H1 (cell line): Measurements from ENCODE around the gene ANO6. TPM values are rescaled to one million over a fixed set of nuclear protein-coding genes. Genes with fewer than 3 reads are reported as not detected.

ENCODE experiments used
- CTCF ChIA-PET: fragments of 300-600 bp; sonication (Branson Sonifier 250); formaldehyde crosslinking; loops from one replicate; lab custom pipeline; 2021; ENCODE audit not compliant: partially characterized antibody; lab: Charles Lee
- POLR2A ChIA-PET: fragments of 300-600 bp; sonication (Branson Sonifier 250); formaldehyde crosslinking; loops from one replicate; lab custom pipeline; 2021; ENCODE audit warnings: inconsistent platforms; ENCODE audit not compliant: partially characterized antibody; lab: Charles Lee
- DNase-seq, 2 experiments: peaks; one replicate each; pipeline versions ENCODE4 v3.0.0 to v3.0.0-alpha.2; 2010 to 2022; ENCODE audit warnings: low spot score in 2 of 2, low read depth in 1 of 2, mixed read lengths in 1 of 2
- FAIRE-seq: peaks from 2 replicates; lab custom pipeline; 2011; peaks lifted over from hg19 to GRCh38; lab: Jason Lieb, UNC
- H2AFZ ChIP-seq: 2 replicates; pipeline ENCODE4 v1.8.1; 2012; ENCODE audit warnings: low read length, inconsistent platforms
- H2AK5ac ChIP-seq: 2 replicates; pipeline ENCODE4 v1.6.1; 2013; ENCODE audit warnings: low read depth, low read length
- H2BK120ac ChIP-seq: replicated peaks from 2 replicates; pipeline ENCODE3; 2013; ENCODE audit warnings: low read depth, low read length, inconsistent platforms
- H2BK12ac ChIP-seq: 2 replicates; pipeline ENCODE4 v1.6.1; 2013; ENCODE audit warnings: low read depth, low read length
- H2BK15ac ChIP-seq: 2 replicates; pipeline ENCODE4 v1.6.1; 2013; ENCODE audit warnings: low read length
- H2BK20ac ChIP-seq: 2 replicates; pipeline ENCODE4 v1.6.1; 2013; ENCODE audit warnings: low read length
- H2BK5ac ChIP-seq: 2 replicates; pipeline ENCODE4 v1.6.1; 2013; ENCODE audit warnings: low read depth, low read length
- H3K14ac ChIP-seq: 2 replicates; pipeline ENCODE4 v1.6.1; 2013; ENCODE audit warnings: inconsistent platforms; ENCODE audit not compliant: insufficient read length
- H3K18ac ChIP-seq: 2 replicates; pipeline ENCODE4 v1.6.1; 2013; ENCODE audit warnings: low read length; ENCODE audit errors: extremely low read depth
- H3K23ac ChIP-seq: 2 replicates; pipeline ENCODE4 v1.6.1; 2013; ENCODE audit warnings: inconsistent platforms; ENCODE audit not compliant: insufficient read length
- H3K23me2 ChIP-seq: 2 replicates; pipeline ENCODE4 v1.6.1; 2013; ENCODE audit warnings: low read depth, low read length
- H3K27ac ChIP-seq: 2 replicates; pipeline ENCODE4 v1.6.1; 2011; ENCODE audit warnings: low read depth, low read length, inconsistent platforms
- H3K27me3 ChIP-seq, 4 experiments: replicated peaks in 1 of 4; 1 replicate in 1 of 4; 2 replicates in 3 of 4; pipeline versions ENCODE4 v1.6.1 to v1.8.1; 2011 to 2013; ENCODE audit warnings: low read length in 3 of 4, mild to moderate bottlenecking in 3 of 4, inconsistent platforms in 2 of 4, mixed read lengths in 2 of 4, moderate library complexity in 1 of 4; ENCODE audit not compliant: control insufficient read depth in 3 of 4, insufficient read depth in 3 of 4; ENCODE audit errors: extremely low read depth in 1 of 4
- H3K36me3 ChIP-seq, 4 experiments: 2 replicates each; pipeline versions ENCODE4 v1.6.1 to v1.8.1; 2011 to 2013; ENCODE audit warnings: mild to moderate bottlenecking in 4 of 4, low read length in 3 of 4, moderate library complexity in 2 of 4, control low read depth in 1 of 4, inconsistent platforms in 1 of 4; ENCODE audit not compliant: insufficient read depth in 4 of 4, control insufficient read depth in 2 of 4
- H3K4ac ChIP-seq: replicated peaks from 2 replicates; pipeline ENCODE3; 2013; ENCODE audit warnings: low read length, low read depth, mixed read lengths, inconsistent platforms; ENCODE audit not compliant: insufficient read length
- H3K4me1 ChIP-seq, 4 experiments: replicated peaks in 1 of 4; 1 replicate in 1 of 4; 2 replicates in 3 of 4; pipeline versions ENCODE4 v1.6.1 to v1.8.1; 2011 to 2013; ENCODE audit warnings: low read length in 3 of 4, inconsistent platforms in 2 of 4, mixed read lengths in 1 of 4; ENCODE audit not compliant: insufficient read depth in 4 of 4, control insufficient read depth in 3 of 4
- H3K4me2 ChIP-seq, 2 experiments: 2 replicates each; pipeline versions ENCODE4 v1.6.1 to v1.8.1; 2011 to 2013; ENCODE audit warnings: low read depth in 2 of 2, low read length in 2 of 2, control low read depth in 1 of 2, inconsistent platforms in 1 of 2, mild to moderate bottlenecking in 1 of 2; ENCODE audit not compliant: insufficient read depth in 1 of 2
- H3K4me3 ChIP-seq, 4 experiments: fragments of 200-600, 300-600 bp in 1 of 4; sonication (generic), shearing (Covaris generic), sonication (Bioruptor Twin) in 1 of 4; 2 replicates each; pipeline versions ENCODE4 v1.5.1 to v1.8.1; 2011 to 2016; ENCODE audit warnings: low read length in 4 of 4, low read depth in 3 of 4, control low read depth in 2 of 4, inconsistent platforms in 2 of 4, mild to moderate bottlenecking in 2 of 4, mixed read lengths in 1 of 4, moderate library complexity in 1 of 4; ENCODE audit not compliant: insufficient read depth in 2 of 4; ENCODE audit errors: extremely low read depth in 1 of 4
- H3K56ac ChIP-seq: replicated peaks from 2 replicates; pipeline ENCODE3; 2013; ENCODE audit warnings: low read depth, mild to moderate bottlenecking, mixed read lengths, low read length, inconsistent platforms; ENCODE audit not compliant: insufficient read length
- H3K79me1 ChIP-seq: 2 replicates; pipeline ENCODE4 v1.6.1; 2013; ENCODE audit warnings: low read depth, low read length, control low read depth
- H3K79me2 ChIP-seq, 2 experiments: 2 replicates each; pipeline versions ENCODE4 v1.6.1 to v1.8.1; 2012 to 2013; ENCODE audit warnings: low read length in 2 of 2, mild to moderate bottlenecking in 2 of 2, inconsistent platforms in 1 of 2; ENCODE audit not compliant: insufficient read depth in 2 of 2, control insufficient read depth in 1 of 2
- H3K9ac ChIP-seq, 4 experiments: replicated peaks in 1 of 4; 1 replicate in 1 of 4; 2 replicates in 3 of 4; pipeline versions ENCODE4 v1.6.1 to v1.8.1; 2011 to 2013; ENCODE audit warnings: low read depth in 3 of 4, low read length in 3 of 4, control low read depth in 2 of 4, mild to moderate bottlenecking in 2 of 4, moderate library complexity in 2 of 4, inconsistent platforms in 1 of 4; ENCODE audit errors: extremely low read depth in 1 of 4
- H3K9me3 ChIP-seq, 2 experiments: 2 replicates each; pipeline versions ENCODE4 v1.6.1 to v1.8.1; 2012 to 2013; ENCODE audit warnings: mild to moderate bottlenecking in 2 of 2, moderate library complexity in 2 of 2, control low read depth in 1 of 2, inconsistent platforms in 1 of 2, low read depth in 1 of 2, low read length in 1 of 2, mixed read lengths in 1 of 2; ENCODE audit not compliant: insufficient read depth in 2 of 2
- H4K20me1 ChIP-seq, 2 experiments: replicated peaks in 1 of 2; 2 replicates each; pipeline versions ENCODE3 to v1.8.1; 2011 to 2013; ENCODE audit warnings: inconsistent platforms in 2 of 2, low read length in 2 of 2, mild to moderate bottlenecking in 1 of 2; ENCODE audit not compliant: insufficient read depth in 2 of 2, control insufficient read depth in 1 of 2
- H4K5ac ChIP-seq: 2 replicates; pipeline ENCODE4 v1.6.1; 2013; ENCODE audit warnings: low read length, low read depth, mixed read lengths, inconsistent platforms; ENCODE audit not compliant: insufficient read length
- H4K8ac ChIP-seq: 2 replicates; pipeline ENCODE4 v1.8.0; 2013; ENCODE audit warnings: mild to moderate bottlenecking, moderate library complexity, low read length, inconsistent platforms; ENCODE audit not compliant: insufficient read depth; ENCODE audit errors: extremely low read depth
- H4K91ac ChIP-seq: replicated peaks from 2 replicates; pipeline ENCODE3; 2013; ENCODE audit warnings: low read length, mixed read lengths, inconsistent platforms; ENCODE audit not compliant: insufficient read length
- GABPA ChIP-seq: IDR thresholded peaks from 2 replicates; pipeline ENCODE4 v1.6.1; 2011; ENCODE audit warnings: mild to moderate bottlenecking, low read length, moderate library complexity, borderline replicate concordance; ENCODE audit not compliant: insufficient read depth
- GTF2F1 ChIP-seq: IDR thresholded peaks from 2 replicates; pipeline ENCODE4 v1.6.1; 2012; ENCODE audit warnings: low read depth, low read length, improper control_type of control experiment, borderline replicate concordance
- WGBS, 2 experiments: shearing (Covaris generic) in 1 of 2; methylation state at CpG; one replicate each; pipeline versions ENCODE4 v1.1.6 to v1.1.7; 2013 to 2015; ENCODE audit warnings: low lambda C conversion rate in 2 of 2, mixed read lengths in 2 of 2, inconsistent platforms in 1 of 2, low coverage in 1 of 2, missing lambda C conversion rate in 1 of 2; ENCODE audit not compliant: insufficient replicate concordance in 2 of 2, insufficient coverage in 1 of 2, insufficient read length in 1 of 2; ENCODE audit errors: extremely low coverage in 1 of 2, missing lambda C conversion rate in 1 of 2; 5-methylcytosine and 5-hydroxymethylcytosine counted together
- polyA plus RNA-seq, 7 experiments: library from polyadenylated mRNA; depleted of rRNA in 3 of 7; stranded (reverse) in 5 of 7; unstranded in 2 of 7; fragments of >200 nt in 5 of 7; fragments of 200-250 nt in 2 of 7; gene quantifications; 1 replicate in 5 of 7; 2 replicates in 1 of 7; 4 replicates in 1 of 7; pipeline versions ENCODE4 v1.2.1 to v1.2.3, GENCODE V29; 2011 to 2013; ENCODE audit warnings: missing spikeins in 2 of 7, mixed read lengths in 2 of 7
- total RNA-seq: library from RNA; stranded (reverse); fragmentation: NEBNext Ultra II Directional; extraction: Animal tissue kit (Norgen Biotek cat#: 25700); gene quantifications from 2 replicates; pipeline ENCODE4 v1.2.1, GENCODE V29; 2021

Gene ANO6
- total and polyA plus RNA-seq, 2 of the 8 experiments (the other 6 are each of a cell fraction or from before 2014, with no cell fraction given), result 15.1 to 39.7 TPM

GRCh38 chr12:45227316-45228067 is 11.6 kb downstream of the ANO6 start:
- Histone ChIP-seq H3K18ac (no peak overlapping the region), H3K4me2 (no peak overlapping the region), H3K14ac (no peak overlapping the region), H3K9me3 (no peaks in the 10 kb centered on the region), H3K27ac (no peak overlapping the region), H4K91ac (no peak overlapping the region), H2BK20ac (no peak overlapping the region), H3K4ac (no peak overlapping the region), H3K4me1 (peaks cover 0 to 10% (median 7%) of the 10 kb centered on the region in 4 experiments; a peak in 6 of 7 replicates), H3K23ac (no peak overlapping the region), H2AFZ (no peak overlapping the region), H3K79me1 (no peaks in the 10 kb centered on the region; the same call in none of the 2 replicates), H4K20me1 (peaks cover 2% of the 10 kb centered on the region in 2 experiments), H3K4me3 (no peak overlapping the region), H4K5ac (no peak overlapping the region), H3K27me3 (no peaks in the 10 kb centered on the region), H3K56ac (no peak overlapping the region), H2BK12ac (no peak overlapping the region), H2BK15ac (no peak overlapping the region), H3K9ac (no peak overlapping the region), H3K79me2 (peaks cover 5 to 70% of the 10 kb centered on the region in 2 experiments; a peak in 3 of 4 replicates), H2AK5ac (peak overlapping the region; percentile 97), H4K8ac (no peak overlapping the region; the same call in 1 of the 2 replicates), H3K23me2 (no peaks in the 10 kb centered on the region), H2BK5ac (no peak overlapping the region), H3K36me3 (no peaks in the 10 kb centered on the region; a peak in 2 of 8 replicates), H2BK120ac (no peak overlapping the region)
- 97% methylated on average over 3 of the region's 3 CpGs; no CpG with 5 or more reads in 1 of the 2 experiments for WGBS, 2 experiments
- CTCF ChIA-PET, result interaction anchor here (1.6 kb wide), 1 partner anchor 10 kb away, joined by 4 read pairs; no protein-coding TSS in a partner anchor
- no peak for TF ChIP-seq GTF2F1
- no peak for TF ChIP-seq GABPA
- POLR2A ChIA-PET, result interaction anchor here (3.9 kb wide), 1 partner anchor 10 kb away, joined by 15 read pairs; no protein-coding TSS in a partner anchor
- no peak for FAIRE-seq
- no peak for DNase-seq
